K562 (cell line): ENCODE measurements around the gene SOS1. TPM values are rescaled to one million over a fixed set of nuclear protein-coding genes. Genes with fewer than 3 reads are reported as not detected.
A peak's percentile ranks its signal among the peaks of the same experiment; 100 is the strongest.

ENCODE experiments used
- ATAC-seq: fragments of 200-7000 bp; cut with Tn5 transposase; 3 replicates; pipeline ENCODE4 v1.9.1; 2020; ENCODE audit warnings: moderate library complexity
- BruUV-seq: library from RNA; stranded (reverse); fragments of 400-500 nt; replicated peaks from 2 replicates; lab custom pipeline; 2021; lab: Mats Ljungman, UMichigan
- CTCF ChIA-PET: fragments of 300-600 bp; formaldehyde crosslinking; extraction: SDS; loops from one replicate; lab custom pipeline; 2021; ENCODE audit warnings: low intra/inter-chr PET ratio; lab: Yijun Ruan, JAX
- POLR2A ChIA-PET: fragments of 300-600, 350-650 bp; sonication (Branson Sonifier 250); formaldehyde crosslinking; extraction: SDS; loops from one replicate; lab custom pipeline; 2021; ENCODE audit warnings: antibody characterized with exemption, inconsistent platforms; lab: Yijun Ruan, JAX
- DNase-seq, 4 experiments: peaks; one replicate each; pipeline versions ENCODE4 v3.0.0 to v3.0.0-alpha.2; 2011 to 2018; ENCODE audit warnings: low spot score in 3 of 4, mixed read lengths in 3 of 4; ENCODE audit errors: extremely low read depth in 1 of 4
- FAIRE-seq: peaks from 2 replicates; lab custom pipeline; 2011; peaks lifted over from hg19 to GRCh38; lab: Jason Lieb, UNC
- H2AFZ ChIP-seq: 2 replicates; pipeline ENCODE4 v1.6.0; 2011; ENCODE audit warnings: low read depth, low read length, control low read depth, inconsistent platforms
- H3K27ac ChIP-seq: fragments of 200-600 bp; 3 replicates; pipeline ENCODE4 v1.8.0; 2011; ENCODE audit warnings: low read depth, mild to moderate bottlenecking, control low read depth, inconsistent platforms, low read length, moderate library complexity, mixed read lengths; ENCODE audit errors: extremely low read depth
- H3K27me3 ChIP-seq, 2 experiments: fragments of 300-600 bp in 1 of 2; 2 replicates in 1 of 2; 3 replicates in 1 of 2; pipeline versions ENCODE4 v1.6.0 to v1.8.0; 2011; ENCODE audit warnings: inconsistent platforms in 2 of 2, low read length in 2 of 2, mild to moderate bottlenecking in 1 of 2, mixed read lengths in 1 of 2, moderate library complexity in 1 of 2; ENCODE audit not compliant: control insufficient read depth in 2 of 2, insufficient read depth in 2 of 2
- H3K36me3 ChIP-seq: fragments of 300-600 bp; 3 replicates; pipeline ENCODE4 v1.8.0; 2011; ENCODE audit warnings: mild to moderate bottlenecking, low read length, inconsistent platforms; ENCODE audit not compliant: control insufficient read depth, insufficient read depth
- H3K4me1 ChIP-seq, 2 experiments: fragments of 200-600 bp in 1 of 2; replicated peaks in 1 of 2; 2 replicates in 1 of 2; 3 replicates in 1 of 2; pipeline versions ENCODE4 v1.5.1 to v1.8.0; 2011; ENCODE audit warnings: inconsistent platforms in 2 of 2, low read length in 2 of 2, mild to moderate bottlenecking in 1 of 2, mixed read lengths in 1 of 2, moderate library complexity in 1 of 2; ENCODE audit not compliant: control insufficient read depth in 2 of 2, insufficient read depth in 2 of 2
- H3K4me2 ChIP-seq: 2 replicates; pipeline ENCODE4 v1.6.1; 2011; ENCODE audit warnings: low read length, control low read depth, inconsistent platforms, mixed read lengths; ENCODE audit not compliant: insufficient read depth
- H3K4me3 ChIP-seq: fragments of 200-600 bp; sonication (generic), shearing (Covaris generic); 2 replicates; pipeline ENCODE4 v1.5.1; 2016; ENCODE audit warnings: control low read depth, inconsistent platforms
- H3K79me2 ChIP-seq: fragments of 200-600 bp; 3 replicates; pipeline ENCODE4 v1.8.0; 2011; ENCODE audit warnings: low read length, inconsistent platforms; ENCODE audit not compliant: control insufficient read depth, insufficient read depth
- H3K9ac ChIP-seq, 2 experiments: 2 replicates each; pipeline versions ENCODE4 v1.6.0 to v1.6.1; 2011; ENCODE audit warnings: low read depth in 2 of 2, low read length in 2 of 2, control low read depth in 1 of 2, inconsistent platforms in 1 of 2, mild to moderate bottlenecking in 1 of 2, mixed read lengths in 1 of 2; ENCODE audit not compliant: insufficient read depth in 1 of 2
- H3K9me1 ChIP-seq: one replicate; pipeline ENCODE4 v1.6.0; 2011; ENCODE audit warnings: inconsistent platforms, mild to moderate bottlenecking, low read length, moderate library complexity; ENCODE audit not compliant: control insufficient read depth, insufficient read depth
- H3K9me3 ChIP-seq: replicated peaks from 2 replicates; pipeline ENCODE4 v1.5.1; 2011; ENCODE audit warnings: low read depth, low read length, inconsistent platforms; ENCODE audit not compliant: control insufficient read depth, insufficient read depth
- H4K20me1 ChIP-seq: replicated peaks from 2 replicates; pipeline ENCODE4 v1.6.1; 2011; ENCODE audit warnings: low read length, inconsistent platforms, mixed read lengths; ENCODE audit not compliant: control insufficient read depth, insufficient read depth
- ARID1B ChIP-seq: fragments of 450-650 bp; IDR thresholded peaks from 2 replicates; pipeline ENCODE4 v1.6.1; 2016; ENCODE audit warnings: antibody characterized with exemption, mild to moderate bottlenecking, inconsistent platforms
- BCOR ChIP-seq: fragments of 450-650 bp; IDR thresholded peaks from 2 replicates; pipeline ENCODE4 v1.6.1; 2016
- C11orf30 ChIP-seq: fragments of 450-650 bp; IDR thresholded peaks from 2 replicates; pipeline ENCODE4 v1.6.1; 2016; ENCODE audit warnings: low read depth, mild to moderate bottlenecking
- DPF2 ChIP-seq: fragments of 450-650 bp; IDR thresholded peaks from 2 replicates; pipeline ENCODE4 v1.6.1; 2016
- ELF2 ChIP-seq: fragments of 250-450 bp; sonication (Bioruptor Pico); IDR thresholded peaks from 2 replicates; pipeline ENCODE4 v1.5.0; 2021; ENCODE audit warnings: mild to moderate bottlenecking
- GABPA ChIP-seq: fragments of 200-800 bp; sonication (Bioruptor generic); conservative IDR thresholded peaks from 2 replicates; pipeline ENCODE4 v1.6.1; 2016; ENCODE audit warnings: low read depth, missing genetic modification characterization, missing compliant biosample characterization
- MAFG ChIP-seq: fragments of 450-650 bp; conservative IDR thresholded peaks from 2 replicates; pipeline ENCODE4 v1.6.1; 2016; ENCODE audit warnings: missing genetic modification characterization, missing compliant biosample characterization
- NELFE ChIP-seq: IDR thresholded peaks from 2 replicates; pipeline ENCODE4 v1.6.1; 2011; ENCODE audit warnings: mild to moderate bottlenecking; ENCODE audit not compliant: insufficient read depth, insufficient read length
- PTTG1 ChIP-seq: fragments of 450-650 bp; IDR thresholded peaks from 2 replicates; pipeline ENCODE4 v1.6.1; 2016; ENCODE audit warnings: low read depth, mild to moderate bottlenecking, missing genetic modification characterization, missing compliant biosample characterization
- TRIM24 ChIP-seq, 2 experiments: fragments of 450-650 bp; IDR thresholded peaks; 2 replicates each; pipeline ENCODE4 v1.6.1; 2016
- ZC3H11A ChIP-seq: IDR thresholded peaks from 2 replicates; pipeline ENCODE4 v1.6.1; 2012; ENCODE audit warnings: low read depth, low read length, improper control_type of control experiment
- ZNF316 ChIP-seq: fragments of 450-650 bp; IDR thresholded peaks from 2 replicates; pipeline ENCODE4 v1.6.1; 2016
- ZNF324 ChIP-seq: fragments of 250-450 bp; sonication (Bioruptor Pico); IDR thresholded peaks from 2 replicates; pipeline ENCODE4 v1.4.0; 2020; ENCODE audit warnings: mild to moderate bottlenecking
- WGBS: fragments of 100-300 bp; shearing (Covaris generic); methylation state at CpG from one replicate; pipeline ENCODE4 v1.1.6; 2016; ENCODE audit warnings: low coverage, mixed read lengths; ENCODE audit not compliant: insufficient coverage; ENCODE audit errors: missing lambda C conversion rate; 5-methylcytosine and 5-hydroxymethylcytosine counted together
- in situ Hi-C: fragments of 300-500 bp; cut with MboI; formaldehyde crosslinking; loops from 4 replicates; pipeline ENCODE4 v1.15.0; 2018; ENCODE audit warnings: inconsistent platforms, mixed read lengths
- intact Hi-C: fragments of 100-400 bp; cut with micrococcal nuclease; formaldehyde crosslinking; loops from 2 replicates; pipeline ENCODE4 v1.14.2; 2022
- polyA plus RNA-seq, 8 experiments: library from polyadenylated mRNA; depleted of rRNA in 4 of 8; stranded (reverse) in 5 of 8; unstranded in 3 of 8; fragments of >200 nt; fragmentation: Nextera tagmentation in 2 of 8; fragmentation: Illumina TruSeq in 1 of 8; extraction: Ambion mirVana in 2 of 8; extraction: Trizol in 1 of 8; gene quantifications; 2 replicates each; pipeline versions ENCODE4 v1.2.1 to v1.2.3, GENCODE V29; 2011 to 2014; ENCODE audit warnings: inconsistent platforms in 1 of 8, missing spikeins in 1 of 8
- total RNA-seq, 7 experiments: library from RNA; depleted of rRNA in 6 of 7; stranded (reverse); fragments of >200 nt in 6 of 7; fragmentation: Illumina TruSeq in 2 of 7; extraction: Trizol in 2 of 7; gene quantifications; 2 replicates each; pipeline versions ENCODE4 v1.2.1 to v1.2.3, GENCODE V29; 2011 to 2021; ENCODE audit warnings: low replicate concordance in 1 of 7
- TF ChIP-seq, protein P1 (sequence below): sonication (generic); formaldehyde crosslinking; IDR thresholded peaks from 2 replicates; pipeline ENCODE4 v1.8.1; 2023; ENCODE audit warnings: mild to moderate bottlenecking, missing genetic modification reagents
- TF ChIP-seq, protein P2 (sequence below), 2 experiments: fragments of 450-650 bp in 1 of 2; sonication (generic) in 1 of 2; formaldehyde crosslinking in 1 of 2; IDR thresholded peaks in 1 of 2; conservative IDR thresholded peaks in 1 of 2; 2 replicates each; pipeline versions ENCODE4 v1.6.1 to v1.8.1; 2016 to 2023; ENCODE audit warnings: mild to moderate bottlenecking in 2 of 2, moderate library complexity in 2 of 2, inconsistent platforms in 1 of 2, missing genetic modification reagents in 1 of 2

The SOS1 gene
- total and polyA plus RNA-seq, 9 of the 15 experiments (the other 6 are each of a cell fraction or from before 2014, with no cell fraction given), result 2.5 to 27.1 (median 16.3) TPM

DNA sequence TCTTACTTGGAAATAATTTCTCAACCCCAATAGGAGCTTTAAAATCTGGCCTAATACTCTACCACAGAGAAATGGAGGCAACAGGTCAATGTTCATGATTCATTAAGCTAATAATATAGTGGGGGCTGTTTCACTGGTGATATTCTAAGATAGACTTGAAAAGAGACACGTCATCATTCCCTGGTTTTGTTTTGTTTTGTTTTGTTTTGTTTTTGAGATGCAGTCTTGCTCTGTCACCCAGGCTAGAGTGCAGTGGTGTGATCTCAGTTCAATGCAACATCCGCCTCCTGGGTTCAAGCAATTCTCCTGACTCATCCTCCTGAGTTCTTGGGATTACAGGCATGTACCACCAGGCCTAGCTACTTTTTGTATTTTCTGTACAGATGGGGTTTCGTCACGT, 37.5 kb upstream of the SOS1 start:
- no peak for ATAC-seq
- DNase-seq, result no peak
- WGBS, result 81% methylated on average over 4 of the region's 4 CpGs
- Histone ChIP-seq H3K9ac (no peak overlapping the region), H3K9me1 (no peaks in the 10 kb centered on the region), H3K27ac (no peak overlapping the region), H3K36me3 (no peaks in the 10 kb centered on the region), H3K4me3 (no peak overlapping the region), H3K4me1 (peaks cover 3 to 4% of the 10 kb centered on the region in 2 experiments; a peak in 2 of 5 replicates), H3K4me2 (no peak overlapping the region), H2AFZ (no peak overlapping the region; the same call in 1 of the 2 replicates), H4K20me1 (no peaks in the 10 kb centered on the region), H3K79me2 (no peaks in the 10 kb centered on the region), H3K9me3 (no peaks in the 10 kb centered on the region), H3K27me3 (no peaks in the 10 kb centered on the region)
- FAIRE-seq, result no peak
- ChIA-PET CTCF (no interaction called here), POLR2A (interaction anchor here (0.6 to 1.0 kb wide), 2 partner anchors 9 to 13 kb away, joined by 3 read pairs; no protein-coding TSS in a partner anchor)
- no TSS peak for BruUV-seq
- in situ Hi-C loops (no loop called here), intact Hi-C loops (no loop called here)
- TF ChIP-seq C11orf30, result peak; percentile 50
- TF ChIP-seq GABPA (tag), result no peak
- TF ChIP-seq, protein P1, sequence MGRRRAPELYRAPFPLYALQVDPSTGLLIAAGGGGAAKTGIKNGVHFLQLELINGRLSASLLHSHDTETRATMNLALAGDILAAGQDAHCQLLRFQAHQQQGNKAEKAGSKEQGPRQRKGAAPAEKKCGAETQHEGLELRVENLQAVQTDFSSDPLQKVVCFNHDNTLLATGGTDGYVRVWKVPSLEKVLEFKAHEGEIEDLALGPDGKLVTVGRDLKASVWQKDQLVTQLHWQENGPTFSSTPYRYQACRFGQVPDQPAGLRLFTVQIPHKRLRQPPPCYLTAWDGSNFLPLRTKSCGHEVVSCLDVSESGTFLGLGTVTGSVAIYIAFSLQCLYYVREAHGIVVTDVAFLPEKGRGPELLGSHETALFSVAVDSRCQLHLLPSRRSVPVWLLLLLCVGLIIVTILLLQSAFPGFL (CRISPR knock-in tag), result no peak
- TF ChIP-seq ELF2 (CRISPR knock-in tag), result no peak
- TF ChIP-seq ZC3H11A, result no peak
- no peak for TF ChIP-seq BCOR
- 0 out of 2 replicates have a peak, but pooled peaks have one; percentile 20 for TF ChIP-seq ARID1B
- TF ChIP-seq MAFG (tag), result peak; percentile 28; the same call in 1 of the 2 replicates
- no peak for TF ChIP-seq ZNF324 (CRISPR knock-in tag)
- TF ChIP-seq, protein P2, sequence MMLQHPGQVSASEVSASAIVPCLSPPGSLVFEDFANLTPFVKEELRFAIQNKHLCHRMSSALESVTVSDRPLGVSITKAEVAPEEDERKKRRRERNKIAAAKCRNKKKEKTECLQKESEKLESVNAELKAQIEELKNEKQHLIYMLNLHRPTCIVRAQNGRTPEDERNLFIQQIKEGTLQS (IDR thresholded peaks at IDR 0.05), result peak; percentile 42
- TF ChIP-seq, protein P2 (CRISPR knock-in tag; conservative IDR thresholded peaks at IDR 0.05), result no peak
- TF ChIP-seq ZNF316, result peak; percentile 75
- TF ChIP-seq DPF2, result peak; percentile 22; the same call in 1 of the 2 replicates
- 0 out of 4 replicates have a peak, but pooled peaks of 1 of the 2 experiments have one; percentile 15 for TF ChIP-seq TRIM24 (IDR thresholded peaks at IDR 0.05)
- TF ChIP-seq PTTG1 (tag), result no peak
- TF ChIP-seq NELFE, result no peak
